Fibroblast of upper back skin (primary cell): Measurements from ENCODE around the gene IL17C.

Experiments used
- DNase-seq: peaks from one replicate; pipeline ENCODE4 v3.0.0-alpha.2; 2013

Gene IL17C

GRCh38 chr16:88647178-88648070 is 9.1 kb downstream of the IL17C start:
- no peak for DNase-seq

GRCh38 chr16:88649195-88649923 is 11.0 kb downstream of the IL17C start:
- no peak for DNase-seq

DNA sequence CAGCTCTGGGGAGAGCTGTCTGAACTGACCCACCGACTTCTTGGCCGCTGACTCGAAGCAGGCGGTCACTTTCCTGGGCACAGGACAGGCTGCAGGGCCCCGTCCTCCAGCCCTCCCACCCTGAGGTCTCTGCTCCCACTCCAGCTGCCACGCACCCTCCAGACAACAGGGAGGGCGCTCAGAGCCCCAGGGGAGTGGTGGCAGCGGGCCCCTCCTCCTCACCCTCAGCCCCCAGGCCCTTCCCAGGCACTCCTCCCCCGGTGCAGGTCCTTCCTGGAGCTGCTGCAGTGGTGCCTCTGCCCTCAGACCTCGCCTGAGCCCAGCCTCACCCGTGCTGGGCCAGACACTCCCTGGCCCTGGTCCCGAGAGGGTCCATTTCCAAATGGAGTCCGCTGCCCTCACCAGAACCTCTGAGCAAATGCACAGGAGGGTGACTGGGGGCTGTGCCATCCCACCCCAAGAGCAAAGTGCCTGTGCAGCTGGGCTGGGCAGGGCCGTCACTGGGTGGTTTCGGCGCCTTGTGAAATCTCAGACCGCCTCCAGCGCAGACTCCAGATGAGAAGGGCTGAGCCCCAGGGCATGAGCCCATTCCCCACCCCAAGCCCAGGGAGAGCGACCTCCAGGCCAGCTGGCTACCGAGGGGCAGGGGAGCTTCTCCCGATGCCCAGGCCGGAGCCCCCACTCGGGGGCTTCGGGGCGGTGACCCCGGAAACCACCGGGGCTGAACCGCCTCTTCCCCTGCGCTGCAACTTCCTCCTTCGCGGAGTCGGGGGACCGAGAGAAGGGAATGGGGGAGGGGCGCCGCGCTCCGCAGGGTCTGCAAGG is 11.8 kb downstream of the IL17C start:
- peak; percentile 20 for DNase-seq

DNA sequence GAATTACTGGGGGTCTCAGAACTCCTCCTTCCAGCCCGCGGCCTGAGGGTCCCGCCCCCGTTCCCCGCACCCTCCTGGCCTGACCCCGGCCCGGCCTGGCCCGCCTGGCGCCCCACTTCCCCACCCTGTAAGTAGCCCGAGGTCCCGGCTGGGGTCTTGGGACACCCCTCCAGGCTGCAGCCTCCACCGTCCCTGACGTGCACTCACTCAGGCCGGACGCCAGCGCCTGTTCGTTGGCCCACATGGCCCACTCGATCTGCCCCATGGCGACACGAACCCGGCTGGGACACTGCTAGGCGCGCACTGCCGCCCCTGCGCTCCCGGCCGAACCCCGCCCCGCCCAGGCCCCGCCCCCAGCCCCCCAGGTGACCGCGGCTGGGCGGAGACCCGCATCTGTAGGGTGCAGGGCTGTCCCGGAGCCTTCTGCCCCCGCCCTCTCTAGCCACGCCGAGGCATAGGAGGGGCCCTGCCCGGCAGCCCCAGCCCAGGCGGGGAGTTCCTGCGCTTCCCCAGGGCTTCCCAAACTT is 12.4 kb downstream of the IL17C start, which contains the start of gene CYBA:
Gene CYBA (minus strand): TSS at position 305 of the 527 bp plus-strand sequence. CDS start 40 bp downstream, at position 265.
- DNase-seq: peak; percentile 54

- no peak for DNase-seq
Measured at GRCh38 chr16:88651276-88651988, 13.1 kb downstream of the IL17C start.

DNA sequence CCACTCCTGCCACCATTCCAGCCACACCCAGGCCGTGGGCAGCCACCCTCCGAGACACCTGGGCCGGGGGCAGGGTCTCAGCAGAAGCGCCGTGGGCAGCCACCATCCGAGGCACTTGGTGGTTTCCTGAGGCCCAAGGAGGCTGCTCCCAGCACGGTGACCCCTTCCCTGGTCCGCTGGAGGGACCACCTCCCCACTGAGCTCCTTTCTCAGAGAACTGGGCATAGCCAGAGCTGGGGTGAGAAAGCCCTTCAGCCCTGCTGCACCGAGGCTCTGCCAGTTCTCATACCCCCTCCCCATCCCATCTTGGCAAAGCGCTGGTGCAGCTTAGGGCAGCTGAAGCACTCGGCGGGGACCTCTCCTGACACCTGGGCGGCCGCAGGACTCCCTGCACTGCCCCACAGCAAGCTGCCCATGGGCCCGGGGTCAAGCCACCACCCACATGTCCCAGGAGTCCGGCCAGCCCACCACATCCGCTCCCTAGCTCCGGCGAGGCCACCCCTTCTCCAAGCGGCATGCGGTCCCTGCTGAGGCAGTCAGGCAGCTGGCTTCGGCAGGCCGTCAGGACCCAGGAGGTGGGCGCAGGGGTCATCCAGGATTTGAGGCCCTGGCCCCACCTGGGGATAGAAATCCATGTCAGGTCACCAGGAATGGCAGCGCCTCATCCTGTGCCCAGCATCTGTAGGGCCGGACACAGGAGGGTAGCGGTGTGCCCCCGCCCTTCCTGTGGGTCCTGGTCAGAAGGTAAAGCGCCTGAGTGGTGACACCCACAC is 13.8 kb downstream of the IL17C start:
- DNase-seq: no peak

- DNase-seq: no peak
Measured at GRCh38 chr16:88652762-88653063, 14.3 kb downstream of the IL17C start.

DNA sequence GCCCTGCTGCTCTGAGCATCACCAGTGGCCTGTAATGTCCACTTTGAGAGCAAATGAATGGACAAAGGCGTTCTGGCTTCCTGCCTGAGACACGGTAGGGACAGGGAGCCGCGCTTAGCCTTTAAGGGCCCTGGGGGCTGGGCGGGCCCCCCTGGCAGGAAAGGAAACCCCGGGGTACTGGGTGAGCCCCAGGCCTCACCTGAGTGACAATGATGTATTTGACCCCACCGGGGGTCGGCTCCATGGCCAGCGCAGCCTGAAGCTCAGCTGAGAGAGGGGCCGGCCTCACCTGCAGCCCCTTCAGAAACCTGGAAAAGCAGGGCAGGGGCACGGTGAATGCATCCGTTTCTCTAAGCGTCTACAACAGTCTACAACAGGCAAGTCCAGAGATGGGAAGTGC is 14.7 kb downstream of the IL17C start:
- DNase-seq: no peak

DNA sequence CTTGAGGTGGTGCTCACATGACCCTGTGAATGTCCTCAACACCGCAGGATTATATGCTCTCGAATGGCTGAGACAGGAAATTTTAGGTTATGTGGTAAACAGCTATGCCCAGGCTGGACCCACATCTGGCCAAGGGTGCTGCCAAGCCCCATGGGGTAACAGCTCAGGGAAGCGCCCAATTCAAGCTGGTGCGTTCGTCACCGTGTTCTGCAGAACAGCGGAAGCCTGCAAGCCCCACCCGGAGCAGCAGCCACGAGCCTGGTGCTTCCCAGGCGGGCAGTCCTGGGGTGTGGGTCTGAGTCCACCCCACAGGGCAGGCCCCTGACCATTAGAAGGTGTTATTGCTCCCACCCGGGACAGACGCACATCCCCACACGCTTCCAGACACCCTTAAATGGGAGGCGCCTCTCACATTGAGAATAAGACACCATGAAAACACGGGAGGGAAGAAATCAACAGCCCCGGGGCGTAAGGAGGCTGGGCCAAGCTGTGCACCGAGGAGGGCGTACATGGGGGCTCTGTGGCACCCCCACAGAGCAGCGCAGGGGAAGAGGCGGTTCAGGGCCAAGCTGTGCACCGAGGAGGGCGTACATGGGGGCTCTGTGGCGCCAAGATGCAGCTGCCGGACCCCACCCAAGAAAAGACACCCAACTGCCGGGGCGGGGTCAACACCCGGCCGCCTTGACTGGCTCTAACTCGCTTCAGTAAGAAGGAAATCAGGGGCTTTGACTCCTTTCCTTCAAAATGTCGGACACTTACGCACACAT is 15.4 kb downstream of the IL17C start:
- DNase-seq: no peak

- DNase-seq: no peak
Measured at GRCh38 chr16:88654363-88655052, 16.1 kb downstream of the IL17C start.

DNA sequence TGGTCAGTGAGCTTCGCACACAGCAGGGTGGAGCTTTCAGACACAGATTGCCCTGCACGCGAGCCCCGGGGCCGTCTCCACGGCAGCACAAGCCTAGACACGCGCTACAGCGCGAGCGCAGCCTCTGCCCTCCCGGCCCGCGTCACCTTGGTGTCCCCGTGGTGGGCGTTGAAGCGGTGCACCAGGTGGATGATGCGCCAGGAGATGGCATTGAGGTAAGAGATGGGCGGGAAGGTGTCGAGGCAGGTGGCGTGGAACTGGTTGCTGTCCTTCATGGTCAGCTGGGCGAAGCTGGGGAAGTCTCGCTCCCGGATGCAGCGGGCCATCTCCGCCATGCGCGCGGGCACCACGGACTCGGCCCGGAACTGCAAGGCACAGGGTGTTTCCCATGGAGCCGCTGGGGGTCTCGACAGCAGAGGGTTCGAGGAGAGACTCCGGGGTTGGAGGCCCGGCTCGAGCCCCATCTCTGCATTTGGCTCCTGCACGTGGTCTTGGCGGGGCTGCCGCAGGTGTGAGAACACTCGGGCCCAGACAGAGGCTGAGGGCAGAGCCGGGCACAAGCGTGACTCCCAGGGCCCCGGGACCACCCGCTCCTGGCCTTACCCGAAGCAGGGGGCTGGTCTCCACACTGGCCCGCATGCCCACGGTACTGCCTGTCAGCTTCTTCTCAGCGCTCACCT is 16.8 kb downstream of the IL17C start:
- DNase-seq: no peak

DNA sequence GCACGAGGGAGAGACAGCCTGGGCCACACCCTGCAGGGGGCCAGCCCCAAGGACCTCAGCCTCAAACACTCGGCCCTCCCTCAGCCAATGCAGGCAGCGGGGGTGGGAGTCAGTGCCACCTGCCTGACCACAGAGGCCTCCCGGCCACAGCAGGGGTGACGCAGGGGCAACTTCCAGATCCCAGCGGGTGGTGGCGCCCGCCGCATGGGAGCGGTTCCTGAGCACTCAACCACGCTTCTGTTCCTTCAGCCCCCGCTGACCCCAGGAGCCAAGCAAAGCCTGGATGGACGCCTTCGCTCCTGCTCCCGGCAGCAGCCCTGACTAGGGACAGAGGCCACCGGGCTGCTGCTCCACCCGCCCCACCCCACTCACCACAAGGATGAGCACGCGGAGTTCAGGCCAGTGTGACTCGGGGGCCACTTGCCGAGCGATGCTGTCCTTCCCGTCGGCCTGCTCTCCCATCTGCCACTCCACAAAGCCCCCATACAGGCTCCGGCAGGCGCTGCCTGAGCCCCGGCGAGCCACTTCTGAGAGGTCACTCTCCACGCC is 17.4 kb downstream of the IL17C start:
- no peak for DNase-seq

GRCh38 chr16:88656291-88656980 is 18.1 kb downstream of the IL17C start:
- DNase-seq: no peak

DNA sequence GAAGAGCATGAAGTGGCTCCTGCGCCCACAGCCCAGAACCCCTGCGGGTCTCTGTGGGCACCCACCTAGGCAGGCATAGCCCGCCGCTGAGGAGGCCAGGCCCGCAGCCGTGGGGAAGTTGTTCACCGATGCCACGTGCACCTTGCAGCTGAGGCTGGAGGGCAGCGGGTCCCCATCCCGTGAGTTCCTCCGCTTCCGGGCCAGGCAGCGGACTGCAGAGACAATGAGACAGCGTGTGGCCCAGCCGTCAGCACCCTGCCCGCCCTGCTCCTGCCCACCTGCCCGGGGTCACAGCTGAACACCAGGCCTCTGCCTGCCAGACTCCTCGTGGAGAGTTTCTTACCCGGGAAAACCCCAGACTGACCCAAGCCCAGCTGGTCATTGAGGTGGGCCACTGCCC is 19.0 kb downstream of the IL17C start:
- DNase-seq: no peak

- DNase-seq: no peak
Measured at GRCh38 chr16:88658714-88659113, 20.3 kb downstream of the IL17C start.

DNA sequence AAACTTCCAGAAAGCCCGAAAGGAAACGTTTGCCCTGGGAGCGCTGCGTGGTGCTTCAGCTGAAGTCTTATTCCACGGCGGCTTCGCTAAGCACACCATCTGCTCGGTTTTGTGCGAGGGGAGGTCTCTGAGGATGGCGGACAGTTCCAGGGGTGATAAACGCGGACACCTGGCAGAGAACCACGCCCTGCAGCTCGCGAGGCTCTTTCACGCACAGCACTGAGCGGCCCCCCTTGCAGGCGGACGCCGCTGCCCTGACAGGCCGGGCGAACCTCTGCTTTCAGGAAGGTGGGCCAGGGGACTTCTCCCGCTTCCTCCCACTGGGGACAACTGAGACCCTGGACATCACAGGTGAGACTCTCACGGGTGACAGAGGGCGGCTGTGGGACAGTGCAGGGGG is 20.8 kb downstream of the IL17C start:
- DNase-seq: no peak

DNA sequence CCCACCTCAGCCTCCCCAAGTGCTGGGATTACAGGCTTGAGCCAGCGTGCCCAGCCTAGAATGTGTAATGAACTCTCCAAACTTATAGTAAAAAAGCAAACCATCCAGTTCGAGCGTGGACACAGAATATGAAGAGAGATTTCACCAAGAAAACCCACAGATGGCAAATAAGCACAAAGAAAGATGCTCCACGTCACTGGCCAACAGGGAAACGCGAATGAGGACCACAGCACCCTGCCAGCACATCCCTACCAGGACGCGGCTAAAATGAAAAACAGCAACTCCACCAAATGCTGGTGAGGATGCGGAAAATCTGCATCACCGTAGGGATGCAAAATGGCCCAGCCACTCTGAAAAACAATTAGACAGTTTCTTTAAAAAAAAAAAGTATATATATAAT is 23.1 kb downstream of the IL17C start:
- DNase-seq: no peak

GRCh38 chr16:88662222-88662842 is 24.0 kb downstream of the IL17C start:
- DNase-seq: no peak
